Renal cortex interstitium (tissue), 15 donors: ENCODE data around the gene OR2T5. TPM values are rescaled to one million over a fixed set of nuclear protein-coding genes. Genes with fewer than 3 reads are reported as not detected.
"Not testable (repeated sequence)": the region's sequence is repeated elsewhere in the genome, so short reads cannot be mapped to it uniquely, and the experiment has no call there.

Experiments
- DNase-seq, 11 donors: peaks; one replicate each; pipeline ENCODE4 v3.0.0-alpha.2; 2013; ENCODE audit warnings: low read depth in 9 of 11, low spot score in 4 of 11; ENCODE audit errors: extremely low read depth in 1 of 11
- long read RNA-seq, 16 experiments: transcript quantifications; one replicate each; lab custom pipeline, GENCODE V29; 2026
- polyA plus RNA-seq, 3 donors: library from polyadenylated mRNA; unstranded; fragments of 120-200 nt; gene quantifications; one replicate each; pipeline ENCODE4 v1.2.1, GENCODE V29; 2013; ENCODE audit not compliant: insufficient read length in 3 of 3

The OR2T5 gene
- under 1 TPM in 1 of 3 donors, not detected in 2; 0.12 TPM for polyA plus RNA-seq
- long read RNA-seq, donor 1 = 0 reads
- long read RNA-seq, donor 2 = 0 reads
- long read RNA-seq, donor 3, partial matches to known transcripts = 0 of 1 reads
- long read RNA-seq, donor 3, other reads (novel, unspliced or antisense) = 0 of 1 reads
- long read RNA-seq, donor 4 = 0 reads
- long read RNA-seq, donor 5 = 0 reads
- long read RNA-seq, donor 6 = 0 reads
- long read RNA-seq, donor 7 = 0 reads
- long read RNA-seq, donor 8 = 0 reads
- long read RNA-seq, donor 9 = 0 reads
- long read RNA-seq, donor 10 = 0 reads
- long read RNA-seq, donor 11 = 0 reads
- long read RNA-seq, donor 12 = 0 reads
- long read RNA-seq, donor 13 = 0 reads
- long read RNA-seq, donor 14 = 0 reads
- long read RNA-seq, donor 15, partial matches to known transcripts = 0 of 1 reads
- long read RNA-seq, donor 15, other reads (novel, unspliced or antisense) = 0 of 1 reads
- long read RNA-seq, donor 16 = 0 reads

GRCh38 chr1:248488289-248488688, at the start of gene OR2T5:
TSS of gene OR2T5 (plus strand) at chr1:248488589. CDS start at chr1:248488589, 0 bp downstream.
- not testable (repeated sequence) for DNase-seq

DNA sequence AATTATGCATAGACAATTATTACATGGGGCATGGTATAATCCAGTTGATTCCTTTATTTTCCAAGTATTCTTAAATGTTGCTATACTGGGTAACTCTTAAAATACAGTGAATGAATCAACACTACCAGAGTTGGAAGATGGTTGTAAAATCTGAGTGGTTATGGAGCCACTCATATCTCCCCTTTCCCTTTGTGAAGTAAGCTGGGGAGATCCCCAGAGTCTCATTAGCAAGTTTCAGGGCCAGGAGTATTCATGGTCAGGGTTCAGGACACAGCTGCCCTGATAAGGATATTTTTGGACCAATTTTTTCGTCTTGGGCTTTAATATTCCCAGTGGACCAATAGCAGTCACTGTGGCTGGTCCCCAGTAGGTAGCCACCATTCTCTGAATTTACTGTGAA, 49.7 kb upstream of the OR2T5 start:
- DNase-seq = not testable (repeated sequence)

- DNase-seq = not testable (repeated sequence)
Observed at GRCh38 chr1:248439283-248439682, 49.1 kb upstream of the OR2T5 start.

DNA sequence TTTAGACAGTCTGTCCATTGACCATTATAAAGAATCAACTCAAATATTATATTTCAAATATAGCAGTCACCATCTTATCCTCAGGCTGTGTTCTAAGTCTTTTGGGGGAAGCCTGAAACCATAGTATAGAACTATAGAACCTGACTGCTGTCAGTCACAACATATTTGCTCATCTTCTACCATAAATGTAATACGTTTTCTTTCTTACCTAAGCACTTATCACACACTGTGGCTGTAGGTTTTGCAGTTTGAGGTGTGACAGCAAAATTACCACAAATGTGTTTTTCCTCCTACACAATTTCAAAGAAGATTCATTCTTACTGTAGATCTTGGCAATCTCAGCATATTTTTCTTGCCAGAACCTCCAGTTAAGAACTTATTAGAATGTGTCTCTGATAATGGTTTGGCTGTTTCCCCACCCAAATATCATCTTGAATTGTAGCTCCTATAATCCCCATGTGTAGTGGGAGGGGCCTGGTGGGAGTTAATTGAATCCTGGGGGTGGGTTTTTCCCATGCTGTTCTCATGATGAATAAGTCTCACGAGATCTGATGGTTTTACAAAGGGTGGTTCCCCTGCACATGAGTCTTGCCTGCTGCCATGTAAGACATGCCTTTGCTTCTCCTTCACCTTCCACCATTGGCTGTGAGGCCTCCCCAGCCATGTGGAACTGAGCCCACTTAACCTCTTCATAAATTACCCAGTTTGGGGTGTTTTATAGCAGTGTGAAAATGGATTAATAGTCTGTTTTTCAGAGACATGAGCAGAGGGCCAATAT, 45.7 kb upstream of the OR2T5 start:
- not testable (repeated sequence) for DNase-seq

DNA sequence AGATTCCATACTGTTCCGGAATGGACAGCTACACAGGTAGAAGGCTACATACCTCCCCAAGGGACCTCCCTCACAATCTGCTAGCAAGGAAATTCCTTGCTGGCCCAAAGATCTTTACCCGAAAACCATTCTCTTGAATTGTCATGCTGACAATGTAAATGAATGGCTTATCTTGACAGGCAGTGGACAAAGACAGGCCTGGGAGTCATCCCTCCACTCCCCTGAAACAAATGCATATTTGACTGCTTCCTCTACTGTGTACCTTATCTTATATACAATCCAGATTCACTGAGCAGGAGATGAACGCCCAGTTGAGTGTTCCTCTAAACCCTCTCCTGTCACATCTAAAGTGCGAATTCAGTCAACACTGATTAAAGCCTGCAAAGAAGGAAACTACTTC, 43.8 kb upstream of the OR2T5 start:
- DNase-seq = not testable (repeated sequence)

- DNase-seq = peak in 1 of 11 donors; percentile 12
Observed at GRCh38 chr1:248445399-248445798, 43.0 kb upstream of the OR2T5 start, which contains the start of gene OR2T2. TSS of gene OR2T2 (plus strand) at chr1:248445637. CDS start at chr1:248452798, 7,161 bp downstream.

DNA sequence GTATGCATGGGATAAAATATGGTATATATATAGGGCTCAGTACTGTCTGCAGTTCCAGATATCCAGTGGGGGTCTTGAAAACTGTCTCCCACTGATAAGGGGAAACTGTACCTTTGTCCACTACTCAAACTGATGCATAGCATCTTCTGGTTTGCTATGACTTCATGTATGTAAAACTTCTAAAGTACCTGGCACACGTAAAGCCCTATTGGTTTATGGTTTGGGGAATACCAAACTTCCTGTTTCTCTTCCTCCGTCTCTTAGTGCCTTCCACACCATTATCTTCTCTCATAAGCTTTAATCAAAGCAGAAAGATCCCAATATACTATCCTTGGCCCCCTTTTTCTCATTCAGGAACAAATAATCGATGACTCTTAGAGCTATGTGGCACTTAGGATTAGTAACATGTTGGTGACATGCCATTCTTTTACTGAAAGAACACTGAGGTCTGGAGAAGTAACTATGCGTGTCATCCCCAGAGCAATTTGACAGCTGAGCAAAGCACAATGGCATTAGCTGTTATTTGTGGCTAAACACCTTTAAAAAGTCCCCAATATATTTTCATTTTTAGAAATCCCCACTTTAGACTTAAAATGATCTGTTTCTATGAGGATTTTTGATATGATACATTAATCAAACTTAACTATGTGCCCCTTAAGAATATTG, 39.8 kb upstream of the OR2T5 start:
- not testable (repeated sequence) for DNase-seq

DNA sequence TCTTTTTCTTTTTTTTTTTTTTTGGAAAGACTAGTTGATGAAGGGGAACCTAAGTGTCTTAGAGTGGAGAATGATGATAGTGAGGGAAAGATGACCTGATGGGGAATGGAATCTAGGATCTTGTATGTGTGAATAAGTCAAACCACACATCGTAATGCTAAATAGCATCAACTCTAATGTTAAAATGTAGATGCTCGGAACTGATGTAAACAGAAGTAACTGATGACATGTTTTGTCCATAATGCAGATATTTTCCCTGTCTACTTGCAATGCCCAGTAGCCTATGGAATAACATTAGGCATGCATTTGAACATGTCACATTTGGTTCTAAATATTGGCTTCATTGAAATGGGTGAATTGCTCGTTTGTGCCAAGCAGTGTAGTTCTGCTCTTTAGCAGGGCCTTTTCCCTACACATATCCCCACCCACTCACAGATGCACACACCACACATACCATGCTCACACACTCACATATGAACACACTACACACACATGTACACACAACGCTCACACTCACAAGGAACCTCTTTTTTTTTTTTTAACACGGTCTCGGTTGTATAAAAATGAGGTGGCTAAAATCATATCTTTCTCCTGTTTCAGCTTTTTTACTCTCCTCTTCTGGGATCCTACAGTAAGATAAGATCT, 38.4 kb upstream of the OR2T5 start:
- DNase-seq = not testable (repeated sequence)

- DNase-seq = not testable (repeated sequence)
Observed at GRCh38 chr1:248450466-248451145, 37.8 kb upstream of the OR2T5 start.

DNA sequence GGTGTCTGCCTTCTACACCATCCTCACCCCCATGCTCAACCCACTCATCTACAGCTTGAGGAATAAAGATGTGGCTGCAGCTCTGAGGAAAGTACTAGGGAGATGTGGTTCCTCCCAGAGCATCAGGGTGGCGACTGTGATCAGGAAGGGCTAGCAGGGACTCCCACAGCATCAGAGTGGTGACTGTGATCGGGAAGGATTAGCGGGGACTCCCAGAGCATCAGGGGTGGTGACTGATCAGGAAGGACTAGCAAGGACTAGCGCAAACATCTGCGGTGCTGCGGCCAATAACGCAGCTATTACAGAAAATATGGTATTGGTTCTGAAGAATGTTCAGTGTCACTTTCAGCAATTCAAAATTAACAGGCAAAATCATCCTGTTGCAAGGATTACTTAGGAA, 34.8 kb upstream of the OR2T5 start:
- DNase-seq = not testable (repeated sequence)

GRCh38 chr1:248455045-248455444, 33.3 kb upstream of the OR2T5 start:
- not testable (repeated sequence) for DNase-seq

- DNase-seq = not testable (repeated sequence)
Observed at GRCh38 chr1:248456635-248457034, 31.8 kb upstream of the OR2T5 start.

DNA sequence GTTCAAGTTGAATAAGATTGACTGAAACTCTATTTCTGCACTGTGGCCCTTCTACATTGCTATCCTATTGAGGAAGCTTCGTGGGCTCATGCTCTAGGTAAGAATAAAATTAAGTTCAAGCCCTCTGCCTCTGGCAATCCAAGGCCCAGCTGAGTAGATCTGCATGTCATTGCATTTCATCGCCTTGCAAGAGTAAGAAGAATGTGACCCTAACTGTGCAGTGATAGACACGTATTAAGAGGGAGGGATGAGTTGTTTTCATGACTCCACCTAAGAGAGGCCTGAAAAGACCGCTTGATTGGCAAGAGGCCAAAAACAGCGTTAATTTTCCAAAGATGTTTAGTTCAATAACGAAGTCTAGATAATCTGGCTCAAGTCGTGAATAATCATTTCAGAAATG, 29.3 kb upstream of the OR2T5 start:
- not testable (repeated sequence) for DNase-seq

GRCh38 chr1:248471154-248471553, 17.2 kb upstream of the OR2T5 start:
- no peak for DNase-seq

GRCh38 chr1:248472111-248472510, 16.3 kb upstream of the OR2T5 start:
- not testable (repeated sequence) for DNase-seq

GRCh38 chr1:248473051-248473450, 15.3 kb upstream of the OR2T5 start, which contains the start of gene OR2T3:
TSS of gene OR2T3 (plus strand) at chr1:248473351. CDS start at chr1:248473351, 0 bp downstream.
- not testable (repeated sequence) for DNase-seq

GRCh38 chr1:248475660-248476059, 12.7 kb upstream of the OR2T5 start:
- DNase-seq = not testable (repeated sequence)
